Thoracic aorta (tissue), 2 donors: ENCODE results near the gene CTSC. TPM values are rescaled to one million over a fixed set of nuclear protein-coding genes. Genes with fewer than 3 reads are reported as not detected.

Source experiments
- ATAC-seq: fragments of 150-250 bp; one replicate; pipeline ENCODE4 v1.8.0; 2017; ENCODE audit warnings: low read depth; ENCODE audit not compliant: insufficient number of reproducible peaks, low FRiP score
- DNase-seq: peaks from one replicate; pipeline ENCODE4 v3.0.0-alpha.2; 2020; ENCODE audit warnings: low spot score
- H3K27ac ChIP-seq, 2 donors: fragments of 200-600 bp; sonication (generic); 1 replicate in 1 of 2; 2 replicates in 1 of 2; pipeline ENCODE4 v1.5.1; 2016; ENCODE audit warnings: mild to moderate bottlenecking in 2 of 2, moderate library complexity in 2 of 2
- H3K27me3 ChIP-seq: fragments of 200-600 bp; sonication (generic); replicated peaks from 2 replicates; pipeline ENCODE4 v1.6.0; 2016; ENCODE audit warnings: mild to moderate bottlenecking; ENCODE audit not compliant: insufficient read depth
- H3K36me3 ChIP-seq: fragments of 200-600 bp; sonication (generic); one replicate; pipeline ENCODE4 v1.5.1; 2016
- H3K4me1 ChIP-seq, 2 donors: fragments of 200-600 bp; sonication (generic); 1 replicate in 1 of 2; 2 replicates in 1 of 2; pipeline versions ENCODE4 v1.5.1 to v1.6.0; 2016; ENCODE audit warnings: low read depth in 2 of 2, mild to moderate bottlenecking in 1 of 2; ENCODE audit not compliant: control insufficient read depth in 1 of 2
- H3K4me3 ChIP-seq: fragments of 200-600 bp; sonication (generic); 2 replicates; pipeline ENCODE4 v1.5.1; 2016; ENCODE audit warnings: mild to moderate bottlenecking
- H3K9me3 ChIP-seq: fragments of 200-600 bp; sonication (generic); 2 replicates; pipeline ENCODE4 v1.5.1; 2016
- total RNA-seq, 2 donors: library from RNA; depleted of rRNA; stranded (reverse); fragments of >200 nt; gene quantifications; one replicate each; pipeline versions ENCODE4 v1.1.0 to v1.2.3, GENCODE V29; 2016
- TF ChIP-seq, protein P1 (sequence below): fragments of 200-600 bp; sonication (generic); IDR thresholded peaks from one replicate; pipeline ENCODE4 v1.5.1; 2019; ENCODE audit warnings: antibody characterized with exemption

The CTSC gene
- total RNA-seq, 2 donors from 2014 or later: 49.0 to 91.1 TPM

DNA sequence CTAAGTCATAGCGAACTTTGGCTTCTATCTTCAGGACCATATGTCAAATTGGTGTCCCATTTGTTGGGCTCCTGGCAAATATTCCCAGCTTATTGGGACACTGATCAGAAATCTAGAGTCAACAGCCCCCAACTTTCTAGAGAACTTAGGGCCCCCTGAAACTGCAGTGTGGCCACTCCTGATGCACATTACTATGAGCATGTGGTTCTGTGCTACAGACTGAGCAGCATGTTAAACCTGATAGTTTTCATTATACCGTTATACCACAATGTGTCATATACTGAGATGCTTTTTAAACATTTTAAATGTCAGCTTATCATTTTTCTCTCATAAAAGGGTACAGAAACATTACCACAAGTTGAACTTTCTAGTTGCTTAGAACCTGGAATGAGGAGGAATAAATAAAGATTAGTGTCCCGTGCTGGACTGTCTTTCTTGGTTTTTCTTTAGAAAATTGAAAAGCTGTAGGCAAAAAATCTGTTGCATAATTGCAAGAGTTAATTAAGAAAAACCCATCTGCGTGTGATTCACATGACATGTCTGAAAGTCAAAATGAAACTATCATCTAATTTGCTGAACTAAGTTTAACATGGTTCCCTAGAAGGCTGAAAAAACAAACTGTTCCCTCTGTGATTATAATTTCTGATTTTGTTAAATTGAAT lies 16.4 kb upstream of the CTSC start:
- ATAC-seq: no peak
- peaks cover 5% of the 10 kb centered on the region in 2 donors for H3K4me1 ChIP-seq
- no peaks in the 10 kb centered on the region for H3K9me3 ChIP-seq
- H3K27me3 ChIP-seq: no peaks in the 10 kb centered on the region
- H3K27ac ChIP-seq: no peak overlapping the region
- H3K4me3 ChIP-seq: no peak overlapping the region
- no peak for DNase-seq
- TF ChIP-seq, protein P1, sequence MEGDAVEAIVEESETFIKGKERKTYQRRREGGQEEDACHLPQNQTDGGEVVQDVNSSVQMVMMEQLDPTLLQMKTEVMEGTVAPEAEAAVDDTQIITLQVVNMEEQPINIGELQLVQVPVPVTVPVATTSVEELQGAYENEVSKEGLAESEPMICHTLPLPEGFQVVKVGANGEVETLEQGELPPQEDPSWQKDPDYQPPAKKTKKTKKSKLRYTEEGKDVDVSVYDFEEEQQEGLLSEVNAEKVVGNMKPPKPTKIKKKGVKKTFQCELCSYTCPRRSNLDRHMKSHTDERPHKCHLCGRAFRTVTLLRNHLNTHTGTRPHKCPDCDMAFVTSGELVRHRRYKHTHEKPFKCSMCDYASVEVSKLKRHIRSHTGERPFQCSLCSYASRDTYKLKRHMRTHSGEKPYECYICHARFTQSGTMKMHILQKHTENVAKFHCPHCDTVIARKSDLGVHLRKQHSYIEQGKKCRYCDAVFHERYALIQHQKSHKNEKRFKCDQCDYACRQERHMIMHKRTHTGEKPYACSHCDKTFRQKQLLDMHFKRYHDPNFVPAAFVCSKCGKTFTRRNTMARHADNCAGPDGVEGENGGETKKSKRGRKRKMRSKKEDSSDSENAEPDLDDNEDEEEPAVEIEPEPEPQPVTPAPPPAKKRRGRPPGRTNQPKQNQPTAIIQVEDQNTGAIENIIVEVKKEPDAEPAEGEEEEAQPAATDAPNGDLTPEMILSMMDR: no peak
- H3K36me3 ChIP-seq: no peaks in the 10 kb centered on the region

DNA sequence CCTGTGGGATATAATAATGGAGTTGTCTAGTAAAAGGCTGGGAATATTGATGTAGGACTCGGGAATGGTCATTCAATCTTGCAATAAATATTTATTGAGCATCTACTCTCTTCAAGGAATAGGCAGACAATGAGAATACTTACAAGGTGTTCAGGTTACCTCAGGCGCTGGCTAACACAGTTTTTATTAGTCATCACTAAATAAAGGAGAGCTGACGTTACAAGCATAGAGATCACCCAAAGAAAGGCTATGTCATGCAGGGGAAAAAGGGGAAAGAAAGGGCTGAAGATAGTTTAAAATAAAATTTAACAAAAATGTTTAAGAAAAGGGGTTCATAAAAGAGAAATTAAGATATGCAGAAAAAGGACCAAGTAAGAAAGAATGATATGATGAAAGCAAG lies 15.8 kb upstream of the CTSC start:
- H3K27ac ChIP-seq: no peak overlapping the region
- H3K27me3 ChIP-seq: no peaks in the 10 kb centered on the region
- DNase-seq: no peak
- no peak for ATAC-seq
- H3K9me3 ChIP-seq: no peaks in the 10 kb centered on the region
- no peaks in the 10 kb centered on the region for H3K36me3 ChIP-seq
- no peak overlapping the region for H3K4me3 ChIP-seq
- TF ChIP-seq, protein P1: no peak
- H3K4me1 ChIP-seq: peaks cover 5% of the 10 kb centered on the region in 2 donors

DNA sequence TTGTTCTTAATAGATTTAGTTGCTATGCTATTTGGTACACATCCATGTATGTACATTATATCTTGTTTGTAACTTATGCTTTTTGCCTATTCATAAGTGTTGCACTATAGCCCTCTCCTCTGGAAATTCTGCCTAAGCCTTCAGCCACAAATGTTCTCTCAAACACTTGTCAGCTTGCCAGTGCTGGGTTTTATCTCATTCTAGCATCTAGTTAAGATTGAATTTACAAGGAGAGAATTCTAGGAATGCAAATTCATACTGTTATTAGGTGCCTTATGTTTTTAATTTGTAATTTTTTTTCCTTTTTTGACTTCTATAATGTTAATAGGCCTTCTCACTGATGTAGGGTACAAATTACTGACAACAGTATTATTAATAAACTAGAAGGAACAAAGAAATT lies 14.6 kb upstream of the CTSC start:
- Histone ChIP-seq H3K4me3 (no peak overlapping the region), H3K27ac (no peak overlapping the region), H3K9me3 (no peaks in the 10 kb centered on the region), H3K36me3 (no peaks in the 10 kb centered on the region), H3K27me3 (no peaks in the 10 kb centered on the region), H3K4me1 (peaks cover 0 to 3% of the 10 kb centered on the region in 2 donors)
- DNase-seq (no peak), ATAC-seq (no peak)
- TF ChIP-seq, protein P1: no peak

DNA sequence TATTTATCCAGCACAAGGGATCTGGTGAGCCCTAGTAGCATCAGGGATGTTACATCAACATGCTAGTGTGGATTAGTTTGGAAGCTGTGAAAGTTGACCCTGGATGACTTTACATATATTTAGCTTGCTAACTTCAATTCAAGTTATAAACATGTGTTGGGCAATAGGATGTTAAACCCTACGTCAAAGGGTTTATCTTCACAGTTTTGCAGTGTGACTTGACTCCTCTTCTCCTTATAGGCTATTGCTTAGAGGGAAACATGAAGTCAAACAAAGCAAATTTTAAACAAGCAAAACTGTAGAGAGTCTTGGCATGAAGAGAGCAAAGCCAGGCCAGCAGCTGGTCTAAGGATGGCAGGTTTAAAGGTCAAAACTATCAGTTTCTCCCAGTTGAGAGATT lies 11.3 kb upstream of the CTSC start:
- TF ChIP-seq, protein P1: no peak
- ATAC-seq (no peak), DNase-seq (no peak)
- Histone ChIP-seq H3K4me1 (no peaks in the 10 kb centered on the region), H3K4me3 (no peak overlapping the region), H3K27me3 (no peaks in the 10 kb centered on the region), H3K36me3 (no peaks in the 10 kb centered on the region), H3K9me3 (no peaks in the 10 kb centered on the region), H3K27ac (no peak overlapping the region)

DNA sequence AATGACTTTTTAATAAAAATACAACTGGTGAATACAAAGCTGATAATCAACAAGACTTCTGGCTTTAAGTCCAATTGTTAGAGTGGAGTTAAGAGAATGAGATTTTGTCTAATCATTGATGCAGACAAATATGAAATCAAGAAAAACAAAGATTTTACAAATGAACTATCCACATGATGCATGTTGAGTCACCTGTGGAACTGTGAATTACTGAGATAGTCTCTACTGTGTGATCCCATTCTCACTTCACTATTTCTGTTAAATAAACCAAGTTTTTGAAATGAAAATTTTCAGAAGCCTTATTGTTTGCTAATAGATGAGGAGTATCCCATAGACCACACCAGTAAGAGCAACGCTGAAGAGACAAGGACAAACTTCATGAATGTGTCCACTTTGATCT lies 8.4 kb upstream of the CTSC start:
- ATAC-seq: no peak
- TF ChIP-seq, protein P1: no peak

More for the DNA sequence above, 8.4 kb upstream of the CTSC start:
- H3K27me3 ChIP-seq: no peaks in the 10 kb centered on the region
- no peak for DNase-seq
- H3K4me1 ChIP-seq: no peaks in the 10 kb centered on the region
- no peak overlapping the region for H3K4me3 ChIP-seq
- no peak overlapping the region for H3K27ac ChIP-seq
- H3K36me3 ChIP-seq: no peaks in the 10 kb centered on the region
- H3K9me3 ChIP-seq: no peaks in the 10 kb centered on the region
